SU-DHL-6 (cell line): ENCODE results near the gene TSSK3.

ENCODE experiments used
- CTCF ChIP-seq: fragments of 200-600 bp; sonication (generic); IDR thresholded peaks from one replicate; pipeline ENCODE4 v1.5.1; 2017; ENCODE audit warnings: antibody characterized with exemption, mild to moderate bottlenecking, low read length, moderate library complexity; ENCODE audit not compliant: insufficient read depth, poor library complexity, severe bottlenecking
- EZH2phosphoT487 ChIP-seq: fragments of 200-600 bp; sonication (generic), shearing (Covaris generic); conservative IDR thresholded peaks from 2 replicates; pipeline ENCODE4 v1.6.1; 2018; ENCODE audit warnings: mild to moderate bottlenecking, antibody characterized with exemption, low read length, moderate library complexity, mixed read lengths

DNA sequence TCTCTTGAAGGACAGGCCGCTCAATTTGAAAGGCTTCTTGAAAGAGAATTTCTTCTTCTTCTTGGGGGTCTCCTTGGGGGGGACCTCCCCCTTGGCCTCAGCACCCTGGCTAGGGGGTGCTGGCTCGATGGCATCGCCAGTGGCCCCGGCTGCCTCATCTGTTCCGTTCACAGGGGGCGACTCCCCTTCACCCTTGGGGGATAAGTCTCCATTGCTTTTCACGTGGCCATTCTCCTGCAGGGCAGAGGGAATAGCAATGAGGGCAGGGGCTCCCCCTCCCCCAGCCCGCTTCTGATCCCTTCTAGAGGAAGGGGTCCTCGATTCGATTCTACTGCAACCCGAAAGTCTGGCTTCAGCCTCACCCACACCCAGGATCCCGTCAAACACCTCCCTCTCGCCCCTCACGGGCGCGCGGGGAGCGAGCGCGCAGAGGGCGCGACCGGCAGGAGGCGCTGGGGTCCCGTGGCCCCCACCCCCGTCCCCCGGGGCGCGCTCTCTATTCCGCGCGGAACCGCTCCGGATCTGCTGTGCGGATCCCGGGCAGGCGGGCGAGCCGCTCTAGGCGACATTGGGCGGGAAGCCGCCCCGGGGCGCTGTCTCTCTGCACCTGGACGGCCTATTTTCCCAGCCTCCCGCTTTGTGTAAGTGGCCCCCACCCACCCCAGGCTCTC lies 27.3 kb upstream of the TSSK3 start:
- TF ChIP-seq CTCF (peak; percentile 79), EZH2phosphoT487 (no peak)
